Activated T-cell treated with anti-CD3 and anti-CD28 coated beads, Interleukin-2, amount 50 U/mL, for 1 hour (primary cell): ENCODE data around the gene DCUN1D4.
"Not testable (repeated sequence)": the region's sequence is repeated elsewhere in the genome, so short reads cannot be mapped to it uniquely, and the experiment has no call there.

Experiments used
- DNase-seq: peaks from one replicate; pipeline ENCODE4 v3.0.0-alpha.2; 2020

DCUN1D4 gene

GRCh38 chr4:51855751-51856150 is 12.8 kb downstream of the DCUN1D4 start:
- DNase-seq = no peak

GRCh38 chr4:51858605-51859202 is 15.8 kb downstream of the DCUN1D4 start:
- no peak for DNase-seq

- DNase-seq = no peak
Observed at GRCh38 chr4:51859476-51860031, 16.6 kb downstream of the DCUN1D4 start.

- DNase-seq = no peak
Observed at GRCh38 chr4:51862199-51862598, 19.2 kb downstream of the DCUN1D4 start.

GRCh38 chr4:51862781-51863180 is 19.8 kb downstream of the DCUN1D4 start:
- DNase-seq = no peak

GRCh38 chr4:51865717-51866116 is 22.8 kb downstream of the DCUN1D4 start:
- DNase-seq = no peak

- DNase-seq = no peak
Observed at GRCh38 chr4:51866835-51867234, 23.9 kb downstream of the DCUN1D4 start.

GRCh38 chr4:51867689-51868448 is 24.9 kb downstream of the DCUN1D4 start:
- no peak for DNase-seq

GRCh38 chr4:51868449-51868847 is 25.5 kb downstream of the DCUN1D4 start:
- DNase-seq = no peak

GRCh38 chr4:51870441-51871188 is 27.7 kb downstream of the DCUN1D4 start:
- DNase-seq = no peak

- DNase-seq = no peak
Observed at GRCh38 chr4:51872283-51872997, 29.5 kb downstream of the DCUN1D4 start.

- no peak for DNase-seq
Observed at GRCh38 chr4:51874551-51874950, 31.6 kb downstream of the DCUN1D4 start.

GRCh38 chr4:51878431-51878830 is 35.5 kb downstream of the DCUN1D4 start:
- DNase-seq = no peak

GRCh38 chr4:51880016-51880915 is 37.3 kb downstream of the DCUN1D4 start:
- no peak for DNase-seq

GRCh38 chr4:51884055-51884454 is 41.1 kb downstream of the DCUN1D4 start:
- no peak for DNase-seq

- DNase-seq = no peak
Observed at GRCh38 chr4:51884606-51885005, 41.7 kb downstream of the DCUN1D4 start.

GRCh38 chr4:51885363-51885762 is 42.4 kb downstream of the DCUN1D4 start:
- DNase-seq = no peak

GRCh38 chr4:51890760-51891159 is 47.8 kb downstream of the DCUN1D4 start:
- no peak for DNase-seq

GRCh38 chr4:51893402-51893801 is 50.4 kb downstream of the DCUN1D4 start:
- DNase-seq = not testable (repeated sequence)

- no peak for DNase-seq
Observed at GRCh38 chr4:51894059-51894645, 51.2 kb downstream of the DCUN1D4 start.

- no peak for DNase-seq
Observed at GRCh38 chr4:51895158-51895557, 52.2 kb downstream of the DCUN1D4 start.
